ENCODE results near the gene TRIM65. TPM values are rescaled to one million over a fixed set of nuclear protein-coding genes. Genes with fewer than 3 reads are reported as not detected.

The TRIM65 gene
- total and polyA plus RNA-seq, 2 of the 4 experiments (the other 2 are of a cell fraction): 7.9 to 10.6 TPM

DNA sequence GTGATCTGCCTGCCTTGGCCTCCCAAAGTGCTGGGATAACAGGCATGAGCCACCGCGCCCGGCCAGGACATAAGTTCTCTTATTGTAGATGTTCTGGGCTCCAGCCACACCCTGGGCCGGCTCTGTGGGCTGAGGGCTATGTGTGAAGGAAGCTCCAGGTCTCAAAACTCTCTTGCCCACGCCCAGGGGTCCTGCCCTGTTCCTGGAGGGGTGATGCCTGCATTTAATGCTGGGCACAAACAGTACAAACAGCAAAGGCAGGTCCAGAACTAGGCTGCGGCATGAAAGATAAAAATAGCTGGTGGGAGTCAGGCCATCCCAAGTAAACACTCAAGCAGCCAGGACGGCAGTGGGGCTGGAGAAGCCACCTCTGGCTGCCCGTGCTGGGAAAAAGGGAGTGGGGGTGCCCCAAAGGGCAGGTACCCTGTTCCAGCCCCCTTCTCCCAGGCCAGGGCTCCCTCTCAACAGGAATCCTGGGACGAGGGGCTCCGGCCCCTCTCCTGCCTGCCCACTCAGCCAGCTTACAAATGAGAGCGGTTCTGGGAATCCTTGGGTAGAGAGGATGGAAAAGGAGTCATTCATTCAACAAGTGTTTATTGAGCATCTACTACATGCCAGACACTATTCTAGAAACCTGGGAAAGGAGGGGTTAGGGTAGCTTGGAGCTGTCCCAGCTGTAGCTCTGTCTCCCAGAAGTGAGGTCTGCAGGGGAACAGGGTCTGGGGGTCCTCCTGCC, 23.0 kb downstream of the TRIM65 start:
- Histone ChIP-seq H4K91ac (ENCODE audit: insufficient read depth, low read depth, low read length) (no peak overlapping the region), H3K9ac (ENCODE audit: low read depth, low read length) (no peak overlapping the region), H3K4me1 (ENCODE audit: control insufficient read depth, insufficient read depth, low read length) (peaks cover 40% of the 10 kb centered on the region), H2AK9ac (replicated peaks; ENCODE audit: low read depth, low read length, poor library complexity) (peak overlapping the region; percentile 86), H3K4me2 (ENCODE audit: low read depth, low read length) (no peak overlapping the region), H3K18ac (ENCODE audit: low read depth, low read length) (no peak overlapping the region), H3K23ac (ENCODE audit: low read depth, low read length) (no peak overlapping the region), H2BK20ac (ENCODE audit: low read depth, low read length) (no peak overlapping the region), H3K9me3 (ENCODE audit: control insufficient read depth, insufficient read depth, low read length) (no peaks in the 10 kb centered on the region), H3K4ac (ENCODE audit: low read depth, low read length) (peak overlapping the region; percentile 40; the same call in 1 of the 2 replicates), H4K20me1 (ENCODE audit: insufficient read depth, low read length) (peaks cover 10% of the 10 kb centered on the region; the same call in 1 of the 2 replicates), H2BK15ac (ENCODE audit: low read depth, low read length) (no peak overlapping the region), H4K8ac (ENCODE audit: low read depth in 2 of 2, low read length in 2 of 2) (peak overlapping the region in 1 of 2 experiments; percentile 10; a peak in 1 of 4 replicates), H2AFZ (replicated peaks; ENCODE audit: low read length, poor library complexity) (peak overlapping the region; percentile 33), H3K56ac (ENCODE audit: extremely low read depth, insufficient read depth, low read length) (no peak overlapping the region), H3K14ac (replicated peaks; ENCODE audit: low read depth, low read length) (no peak overlapping the region), H3K4me3 (ENCODE audit: insufficient read depth, low read depth, low read length) (no peak overlapping the region), H3K9me1 (ENCODE audit: insufficient read depth, low read length) (peaks cover 16% of the 10 kb centered on the region), H3K36me3 (ENCODE audit: control insufficient read depth, insufficient read depth, low read length) (peaks cover 6% of the 10 kb centered on the region; the same call in 1 of the 2 replicates), H4K5ac (ENCODE audit: low read depth, low read length) (no peak overlapping the region), H3K79me1 (ENCODE audit: low read depth in 1 of 2, low read length in 2 of 2) (peaks cover 5 to 43% of the 10 kb centered on the region in 2 experiments; a peak in 3 of 4 replicates), H3K27ac (ENCODE audit: insufficient read depth, low read length) (no peak overlapping the region), H2BK5ac (ENCODE audit: low read depth, low read length, poor library complexity, severe bottlenecking) (no peak overlapping the region), H3K27me3 (ENCODE audit: control insufficient read depth, insufficient read depth, low read length) (no peaks in the 10 kb centered on the region; the same call in 1 of the 2 replicates), H2BK120ac (ENCODE audit: low read depth, low read length) (no peak overlapping the region), H2AK5ac (ENCODE audit: low read depth, low read length) (peak overlapping the region; percentile 20)
- in situ Hi-C loops (cut with MboI; ENCODE audit: low sequenced_read_pairs) (no loop called here), dilution Hi-C loops (cut with HindIII; ENCODE audit: low sequenced_read_pairs, unreplicated experiment) (no loop called here), intact Hi-C loops (cut with micrococcal nuclease) (loop anchor here (10.0 kb wide), 1 partner anchor 89 kb away; the partner anchor contains the start of gene UNK)
- WGBS, 2 experiments (ENCODE audit: extremely low coverage in 2 of 2, insufficient read length in 1 of 2): 94% methylated on average over 3 of the region's 11 CpGs; no CpG with 5 or more reads in 1 of the 2 experiments
- CTCF ChIA-PET: no interaction called here
- ATAC-seq (ENCODE audit: low read depth) (no peak), DNase-seq (no peak)
- TF ChIP-seq BHLHE40 (IDR thresholded peaks at IDR 0.05; ENCODE audit: low read depth, low read length) (no peak), FOS (IDR thresholded peaks at IDR 0.05; ENCODE audit: low read depth, low read length) (no peak), POLR2A (IDR thresholded peaks at IDR 0.05; ENCODE audit: low read depth, low read length) (no peak), RFX5 (IDR thresholded peaks at IDR 0.05; ENCODE audit: low read depth, low read length) (no peak), MXI1 (IDR thresholded peaks at IDR 0.05; ENCODE audit: borderline replicate concordance, low read depth, low read length) (no peak), MAFK (IDR thresholded peaks at IDR 0.05; ENCODE audit: low read depth, low read length) (no peak), RCOR1 (IDR thresholded peaks at IDR 0.05; ENCODE audit: insufficient replicate concordance, low read length) (no peak), MAZ (IDR thresholded peaks at IDR 0.05; ENCODE audit: borderline replicate concordance, low read depth, low read length) (no peak), NFE2L2 (IDR thresholded peaks at IDR 0.05; ENCODE audit: low read depth, low read length) (no peak), CEBPB (IDR thresholded peaks at IDR 0.05; ENCODE audit: low read depth, low read length) (no peak), RAD21 (IDR thresholded peaks at IDR 0.05; ENCODE audit: low read length) (no peak), SMC3 (IDR thresholded peaks at IDR 0.05; ENCODE audit: low read depth, low read length) (no peak), CHD1 (IDR thresholded peaks at IDR 0.05; ENCODE audit: low read depth, low read length) (no peak), USF2 (IDR thresholded peaks at IDR 0.05; ENCODE audit: low read depth, low read length) (no peak)
- TF ChIP-seq, protein P1, sequence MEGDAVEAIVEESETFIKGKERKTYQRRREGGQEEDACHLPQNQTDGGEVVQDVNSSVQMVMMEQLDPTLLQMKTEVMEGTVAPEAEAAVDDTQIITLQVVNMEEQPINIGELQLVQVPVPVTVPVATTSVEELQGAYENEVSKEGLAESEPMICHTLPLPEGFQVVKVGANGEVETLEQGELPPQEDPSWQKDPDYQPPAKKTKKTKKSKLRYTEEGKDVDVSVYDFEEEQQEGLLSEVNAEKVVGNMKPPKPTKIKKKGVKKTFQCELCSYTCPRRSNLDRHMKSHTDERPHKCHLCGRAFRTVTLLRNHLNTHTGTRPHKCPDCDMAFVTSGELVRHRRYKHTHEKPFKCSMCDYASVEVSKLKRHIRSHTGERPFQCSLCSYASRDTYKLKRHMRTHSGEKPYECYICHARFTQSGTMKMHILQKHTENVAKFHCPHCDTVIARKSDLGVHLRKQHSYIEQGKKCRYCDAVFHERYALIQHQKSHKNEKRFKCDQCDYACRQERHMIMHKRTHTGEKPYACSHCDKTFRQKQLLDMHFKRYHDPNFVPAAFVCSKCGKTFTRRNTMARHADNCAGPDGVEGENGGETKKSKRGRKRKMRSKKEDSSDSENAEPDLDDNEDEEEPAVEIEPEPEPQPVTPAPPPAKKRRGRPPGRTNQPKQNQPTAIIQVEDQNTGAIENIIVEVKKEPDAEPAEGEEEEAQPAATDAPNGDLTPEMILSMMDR (conservative IDR thresholded peaks at IDR 0.05; ENCODE audit: low read depth, low read length): no peak
- POLR2A ChIA-PET (ENCODE audit: unreplicated experiment): interaction anchor here (1.2 kb wide), 1 partner anchor 94 kb away, joined by 4 read pairs; a partner anchor contains a TSS
- no TSS peak for BruUV-seq (replicated peaks)

Measured in IMR-90 (cell line).